ENCODE measurements around the gene XAF1.
A peak's percentile ranks its signal among the peaks of the same experiment; 100 is the strongest.

XAF1 gene, protein sequence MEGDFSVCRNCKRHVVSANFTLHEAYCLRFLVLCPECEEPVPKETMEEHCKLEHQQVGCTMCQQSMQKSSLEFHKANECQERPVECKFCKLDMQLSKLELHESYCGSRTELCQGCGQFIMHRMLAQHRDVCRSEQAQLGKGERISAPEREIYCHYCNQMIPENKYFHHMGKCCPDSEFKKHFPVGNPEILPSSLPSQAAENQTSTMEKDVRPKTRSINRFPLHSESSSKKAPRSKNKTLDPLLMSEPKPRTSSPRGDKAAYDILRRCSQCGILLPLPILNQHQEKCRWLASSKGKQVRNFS

DNA sequence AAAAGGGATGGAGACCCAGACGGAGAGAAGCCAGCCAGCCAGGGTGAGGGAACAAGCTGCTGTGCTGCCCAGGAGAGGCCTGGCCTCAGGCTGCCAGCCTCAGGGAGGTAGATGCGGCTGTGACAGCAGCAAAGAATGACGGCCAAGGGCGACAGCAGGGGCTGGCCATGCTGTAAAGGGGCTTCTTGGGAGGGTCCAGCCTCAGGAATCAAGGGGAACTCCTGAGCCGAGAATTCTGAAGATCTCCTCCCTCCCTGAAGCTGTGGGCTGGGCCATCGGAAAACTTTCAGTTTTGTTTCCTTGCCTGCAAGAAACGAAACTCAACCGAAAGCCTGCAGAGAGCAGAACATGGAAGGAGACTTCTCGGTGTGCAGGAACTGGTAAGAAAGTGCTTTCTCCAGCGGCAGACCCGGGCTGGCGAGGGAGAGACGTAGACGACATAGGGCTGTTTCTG is at the start of gene XAF1:
Gene XAF1 (plus strand): TSS at position 316 of the 454 bp plus-strand sequence. CDS start 33 bp downstream, at position 349.
- peaks cover 44% of the 10 kb centered on the region for H3K36me3 Mint-ChIP-seq (ENCODE audit: low read depth)
- H3K9me3 Mint-ChIP-seq, result no peaks in the 10 kb centered on the region
- no peaks in the 10 kb centered on the region for H3K27me3 Mint-ChIP-seq (ENCODE audit: low read depth)
- H3K4me1 Mint-ChIP-seq (ENCODE audit: low read depth), result peaks cover 52% of the 10 kb centered on the region
- peak within 1 kb of the TSS; percentile 100 for H3K4me3 Mint-ChIP-seq
- peak within 1 kb of the TSS; percentile 99 for H3K27ac Mint-ChIP-seq

DNA sequence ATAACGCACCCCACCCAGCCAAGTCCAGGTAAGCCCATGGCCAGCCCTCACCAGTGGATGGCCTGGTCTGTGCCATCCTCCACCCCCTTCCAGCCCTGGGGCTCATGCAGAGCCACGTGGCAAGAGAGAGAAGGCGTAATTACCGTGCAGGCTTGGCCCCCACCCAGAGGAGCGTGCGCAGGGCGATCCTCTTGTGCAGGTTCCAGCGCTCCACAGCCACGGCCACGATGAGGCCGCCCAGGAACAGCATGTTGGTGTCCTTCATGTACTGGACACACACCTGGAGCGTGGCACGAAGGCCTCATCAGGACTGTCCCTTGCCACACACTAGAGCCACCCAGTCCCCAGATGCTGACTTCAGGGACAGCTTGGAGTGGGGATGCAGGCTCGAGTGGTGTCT is 49.3 kb upstream of the XAF1 start:
- H3K27ac Mint-ChIP-seq, result no peak overlapping the region
- no peaks in the 10 kb centered on the region for H3K36me3 Mint-ChIP-seq (ENCODE audit: low read depth)
- H3K4me1 Mint-ChIP-seq (ENCODE audit: low read depth), result peaks cover 2% of the 10 kb centered on the region
- no peaks in the 10 kb centered on the region for H3K9me3 Mint-ChIP-seq
- H3K27me3 Mint-ChIP-seq (ENCODE audit: low read depth), result peaks cover 25% of the 10 kb centered on the region
- no peak overlapping the region for H3K4me3 Mint-ChIP-seq

DNA sequence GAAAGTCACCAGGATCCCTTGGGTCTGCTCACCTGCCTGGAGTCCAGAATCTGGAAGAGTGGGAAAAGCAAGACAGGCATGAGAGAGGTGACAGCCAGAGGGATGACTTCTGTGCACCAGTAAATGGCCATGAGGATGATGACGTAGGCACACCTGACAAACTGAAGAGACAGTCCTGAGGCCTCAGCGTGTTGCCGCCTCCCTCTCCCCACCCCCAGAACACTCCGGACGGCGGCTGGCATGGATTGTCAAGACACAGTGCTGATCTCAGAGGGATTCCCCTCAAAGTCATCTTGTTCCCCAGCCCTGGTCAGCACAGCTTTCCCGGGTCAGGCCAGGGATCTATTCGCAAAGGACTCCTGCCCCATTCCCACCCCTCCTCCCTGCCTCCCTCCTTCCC is 48.9 kb upstream of the XAF1 start:
- Mint-ChIP-seq H3K27ac (no peak overlapping the region), H3K36me3 (ENCODE audit: low read depth) (no peaks in the 10 kb centered on the region), H3K4me3 (no peak overlapping the region), H3K9me3 (no peaks in the 10 kb centered on the region), H3K4me1 (ENCODE audit: low read depth) (peaks cover 2% of the 10 kb centered on the region), H3K27me3 (ENCODE audit: low read depth) (peaks cover 30% of the 10 kb centered on the region)

DNA sequence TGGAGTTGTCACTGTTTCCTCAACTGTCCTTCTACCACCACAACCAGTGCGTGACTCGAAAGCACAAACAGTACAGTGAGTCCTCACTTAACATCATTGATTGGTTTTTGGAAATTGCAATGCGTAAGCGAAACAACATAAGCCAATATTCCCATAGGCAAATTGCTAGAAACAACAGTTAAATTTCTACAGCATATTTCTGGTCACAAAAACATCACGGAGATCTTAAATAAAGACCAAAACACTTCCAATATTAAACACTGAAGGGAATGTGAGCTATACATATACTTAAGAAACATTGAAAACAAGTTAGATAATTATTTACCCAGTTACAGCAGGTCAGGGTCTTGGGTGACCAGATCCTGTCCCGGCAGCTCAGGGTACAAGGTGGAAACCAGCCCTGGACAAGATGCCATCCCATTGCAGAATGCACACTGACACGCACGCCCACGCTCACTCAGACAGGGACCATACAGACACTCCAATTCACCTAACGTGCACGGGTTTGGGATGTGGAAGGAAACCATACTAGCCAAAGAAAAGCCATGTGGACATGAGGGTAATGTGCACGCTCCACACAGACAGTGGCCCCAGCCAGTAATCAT is 47.4 kb upstream of the XAF1 start:
- Mint-ChIP-seq H3K9me3 (no peaks in the 10 kb centered on the region), H3K4me1 (ENCODE audit: low read depth) (peaks cover 4% of the 10 kb centered on the region), H3K36me3 (ENCODE audit: low read depth) (no peaks in the 10 kb centered on the region), H3K27ac (no peak overlapping the region), H3K27me3 (ENCODE audit: low read depth) (peaks cover 38% of the 10 kb centered on the region), H3K4me3 (no peak overlapping the region)

DNA sequence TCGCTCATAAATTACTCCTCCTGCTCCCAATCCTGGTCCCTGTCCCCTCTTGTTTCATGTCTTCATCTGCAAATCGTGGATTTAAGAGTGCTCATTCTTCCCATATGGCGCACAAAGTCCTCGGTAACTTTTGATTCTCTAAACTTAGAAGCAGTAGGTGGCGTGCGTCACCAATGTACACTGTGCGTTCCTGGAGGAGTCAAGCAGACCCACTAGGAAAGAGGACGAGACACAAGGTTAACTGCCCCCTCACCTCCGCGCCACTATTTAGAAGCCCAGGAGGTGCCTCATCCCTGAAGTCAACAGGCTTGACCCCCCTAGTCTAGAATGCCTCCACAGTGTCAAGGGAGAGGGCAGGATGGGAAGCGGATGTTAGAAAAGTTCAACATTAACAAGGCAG is 45.5 kb upstream of the XAF1 start:
- peaks cover 48% of the 10 kb centered on the region for H3K27me3 Mint-ChIP-seq (ENCODE audit: low read depth)
- peaks cover 6% of the 10 kb centered on the region for H3K4me1 Mint-ChIP-seq (ENCODE audit: low read depth)
- no peak overlapping the region for H3K4me3 Mint-ChIP-seq
- H3K9me3 Mint-ChIP-seq, result no peaks in the 10 kb centered on the region
- H3K36me3 Mint-ChIP-seq (ENCODE audit: low read depth), result no peaks in the 10 kb centered on the region
- H3K27ac Mint-ChIP-seq, result no peak overlapping the region

DNA sequence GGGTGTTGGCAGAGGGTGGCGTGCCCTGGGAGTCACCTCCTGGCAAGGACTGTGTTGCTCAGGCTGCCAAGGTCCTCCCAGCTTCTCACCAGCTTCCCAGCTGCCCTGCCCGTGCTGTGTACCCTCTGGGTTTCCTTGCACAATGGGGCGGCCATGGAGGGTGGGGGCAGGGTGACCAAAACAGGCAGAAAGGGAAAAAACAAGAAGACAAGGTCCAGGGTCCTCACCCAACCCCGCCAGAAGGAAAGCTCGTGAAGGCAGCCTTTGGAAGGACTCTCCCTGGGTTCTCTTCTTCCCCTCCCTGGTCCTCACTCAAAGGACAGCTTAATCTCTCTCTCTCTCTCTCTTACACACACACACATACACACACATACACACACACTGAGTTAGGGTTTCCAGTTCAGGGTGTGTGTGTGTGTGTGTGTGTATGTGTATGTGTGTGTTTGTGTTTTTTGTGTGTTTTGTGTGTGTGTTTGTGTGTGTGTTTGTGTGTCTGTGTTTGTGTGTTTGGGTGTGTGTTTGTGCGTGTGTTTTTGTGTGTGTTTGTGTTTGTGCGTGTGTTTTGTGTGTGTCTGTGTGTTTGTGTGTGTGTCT is 44.7 kb upstream of the XAF1 start:
- Mint-ChIP-seq H3K27ac (peak overlapping the region; percentile 3), H3K27me3 (ENCODE audit: low read depth) (peaks cover 57% of the 10 kb centered on the region), H3K36me3 (ENCODE audit: low read depth) (no peaks in the 10 kb centered on the region), H3K4me1 (ENCODE audit: low read depth) (peaks cover 6% of the 10 kb centered on the region), H3K9me3 (no peaks in the 10 kb centered on the region), H3K4me3 (no peak overlapping the region)

DNA sequence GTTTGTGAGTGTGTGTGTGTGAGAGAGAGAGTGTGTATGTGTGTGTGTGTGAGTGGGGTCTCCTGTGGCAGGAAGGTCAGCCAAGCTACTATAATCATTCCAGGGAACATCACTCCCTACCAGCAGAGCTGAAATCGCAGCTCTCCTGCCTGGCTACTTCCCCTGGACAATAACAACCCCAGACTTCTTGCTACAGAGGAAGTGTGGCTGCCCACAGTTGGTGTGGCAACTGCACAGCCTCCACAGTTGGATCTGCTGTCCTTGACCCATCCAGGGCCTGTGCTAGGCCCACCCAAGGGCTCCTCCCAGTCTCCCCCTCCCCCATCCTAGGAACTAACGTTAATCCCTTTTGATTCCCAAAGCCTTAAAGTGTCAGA is 44.2 kb upstream of the XAF1 start:
- no peaks in the 10 kb centered on the region for H3K9me3 Mint-ChIP-seq
- H3K27ac Mint-ChIP-seq, result no peak overlapping the region
- H3K4me1 Mint-ChIP-seq (ENCODE audit: low read depth), result peaks cover 6% of the 10 kb centered on the region
- H3K4me3 Mint-ChIP-seq, result no peak overlapping the region
- no peaks in the 10 kb centered on the region for H3K36me3 Mint-ChIP-seq (ENCODE audit: low read depth)
- peaks cover 58% of the 10 kb centered on the region for H3K27me3 Mint-ChIP-seq (ENCODE audit: low read depth)

DNA sequence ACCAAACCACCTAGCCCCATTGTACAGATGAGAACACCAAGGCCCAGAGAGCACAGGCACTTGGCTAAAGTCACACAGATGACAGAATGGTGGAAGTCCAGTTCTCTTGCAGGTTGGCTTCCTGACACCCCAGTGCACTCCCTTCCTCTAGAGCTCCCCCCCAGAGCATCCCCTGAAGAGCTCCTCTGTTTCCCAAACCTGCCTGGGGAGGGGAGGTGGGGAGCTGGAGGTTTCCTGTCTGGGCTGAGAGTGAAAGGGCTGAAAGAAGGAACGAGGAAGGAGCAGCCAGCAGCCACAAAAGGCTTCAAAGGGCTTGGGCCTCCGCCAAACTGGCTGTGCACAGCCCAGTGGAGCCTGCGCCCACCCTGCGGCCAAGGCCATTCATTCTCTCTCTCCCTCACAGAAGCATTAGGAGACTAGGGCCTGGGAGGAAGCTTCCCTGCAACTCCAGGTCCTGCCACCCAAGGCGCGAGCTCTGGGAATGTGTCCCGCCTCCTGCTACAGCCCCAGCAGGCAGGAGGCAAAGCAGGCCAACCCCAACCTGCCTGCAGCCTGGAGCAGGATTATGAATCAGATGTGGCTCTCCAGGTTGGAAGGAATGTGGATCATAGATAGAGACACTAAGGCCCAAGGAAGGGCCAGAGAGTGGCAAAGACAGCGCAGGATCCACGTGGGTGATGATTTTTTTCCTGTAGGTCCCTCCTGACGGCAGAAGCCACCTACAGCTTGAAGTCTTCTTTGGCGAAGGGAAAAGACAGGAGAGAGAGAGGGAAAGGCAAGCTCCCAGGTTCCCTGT is 43.6 kb upstream of the XAF1 start:
- H3K4me1 Mint-ChIP-seq (ENCODE audit: low read depth), result peaks cover 6% of the 10 kb centered on the region
- no peak overlapping the region for H3K4me3 Mint-ChIP-seq
- H3K9me3 Mint-ChIP-seq, result no peaks in the 10 kb centered on the region
- no peak overlapping the region for H3K27ac Mint-ChIP-seq
- peaks cover 58% of the 10 kb centered on the region for H3K27me3 Mint-ChIP-seq (ENCODE audit: low read depth)
- no peaks in the 10 kb centered on the region for H3K36me3 Mint-ChIP-seq (ENCODE audit: low read depth)

DNA sequence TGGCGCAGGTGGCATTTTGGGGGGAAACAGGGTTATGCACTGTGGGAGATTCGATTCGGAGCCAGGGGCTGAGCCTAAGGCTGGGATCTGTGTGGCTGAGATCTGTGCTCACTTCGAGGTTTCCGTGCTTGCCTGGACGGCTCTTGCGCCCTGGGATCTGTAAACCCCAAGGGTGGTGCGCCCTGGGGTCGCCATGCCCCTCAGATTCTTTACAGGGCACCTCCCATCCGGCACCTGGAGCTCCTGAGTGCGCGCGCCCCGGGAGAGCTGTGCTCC is 43.1 kb upstream of the XAF1 start:
- H3K9me3 Mint-ChIP-seq, result no peaks in the 10 kb centered on the region
- H3K27me3 Mint-ChIP-seq (ENCODE audit: low read depth), result peaks cover 59% of the 10 kb centered on the region
- H3K4me1 Mint-ChIP-seq (ENCODE audit: low read depth), result peaks cover 6% of the 10 kb centered on the region
- H3K27ac Mint-ChIP-seq, result no peak overlapping the region
- peak overlapping the region; percentile 39 for H3K4me3 Mint-ChIP-seq
- H3K36me3 Mint-ChIP-seq (ENCODE audit: low read depth), result no peaks in the 10 kb centered on the region

DNA sequence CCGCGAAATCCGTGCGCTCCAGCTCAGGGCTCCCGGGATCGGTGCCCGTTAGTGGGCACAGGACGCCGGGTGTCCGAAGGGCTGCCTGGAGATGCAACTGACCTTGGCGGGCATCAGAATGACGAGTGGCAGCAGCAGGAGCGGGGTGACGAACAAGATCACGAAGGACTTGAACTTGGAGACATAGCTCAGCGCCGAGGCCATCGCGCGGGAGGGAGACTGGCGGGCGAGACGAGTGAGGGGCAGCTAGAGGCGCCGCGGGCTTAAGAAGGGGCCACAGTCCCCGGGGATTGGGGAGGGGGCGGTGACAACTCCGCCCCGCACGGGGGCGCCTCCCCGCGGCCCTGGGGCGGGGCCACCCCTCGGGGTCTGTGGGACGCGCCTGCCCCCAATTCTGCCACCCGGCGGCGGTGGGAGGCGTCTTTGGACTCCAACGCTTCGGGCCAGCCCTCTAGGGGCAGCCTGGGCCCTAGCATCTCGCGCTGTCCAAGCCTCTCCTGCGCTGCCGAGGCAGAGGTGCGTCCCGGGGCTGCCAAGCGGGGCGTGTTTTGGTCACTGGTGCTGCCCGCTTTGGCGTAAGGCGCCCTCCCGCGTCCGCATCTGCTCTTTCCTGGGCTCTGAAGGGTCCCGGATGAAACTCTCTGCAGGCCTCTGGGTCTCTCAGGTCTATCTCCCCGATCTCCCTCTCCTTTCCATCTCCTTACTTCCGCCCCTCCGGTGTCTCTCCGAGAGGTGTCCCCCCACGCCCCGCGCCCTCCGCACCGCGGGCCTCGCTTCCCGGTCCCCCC is 42.5 kb upstream of the XAF1 start, which contains the start of gene SLC13A5:
Gene SLC13A5 (minus strand): TSS at position 240 of the 788 bp plus-strand sequence. CDS start 36 bp downstream, at position 204.
- Mint-ChIP-seq H3K27me3 (ENCODE audit: low read depth) (peaks cover 59% of the 10 kb centered on the region), H3K36me3 (ENCODE audit: low read depth) (no peaks in the 10 kb centered on the region), H3K9me3 (no peaks in the 10 kb centered on the region), H3K4me3 (peak within 1 kb of the TSS; percentile 48), H3K27ac (no peak within 1 kb of the TSS), H3K4me1 (ENCODE audit: low read depth) (peaks cover 6% of the 10 kb centered on the region)

DNA sequence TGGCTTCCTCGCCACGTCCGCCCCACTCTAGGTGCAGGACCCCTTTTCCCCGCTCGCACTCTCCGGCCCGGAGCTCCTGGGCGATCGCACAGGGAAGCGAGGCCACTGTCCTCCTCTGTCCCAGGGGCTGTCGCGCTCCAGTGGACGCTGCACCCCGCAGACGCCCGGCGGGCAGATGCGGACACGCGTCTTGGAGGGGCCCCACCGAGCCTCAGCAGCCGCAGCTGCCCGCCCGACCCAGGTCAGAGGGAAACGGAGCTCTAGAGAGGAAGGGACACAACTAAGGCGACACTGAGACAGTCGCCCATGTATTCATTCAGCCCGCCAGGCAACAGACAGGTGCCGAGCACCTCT is 42.0 kb upstream of the XAF1 start:
- H3K9me3 Mint-ChIP-seq, result no peaks in the 10 kb centered on the region
- no peak overlapping the region for H3K4me3 Mint-ChIP-seq
- H3K27me3 Mint-ChIP-seq (ENCODE audit: low read depth), result peaks cover 58% of the 10 kb centered on the region
- H3K36me3 Mint-ChIP-seq (ENCODE audit: low read depth), result no peaks in the 10 kb centered on the region
- no peak overlapping the region for H3K27ac Mint-ChIP-seq
- H3K4me1 Mint-ChIP-seq (ENCODE audit: low read depth), result peaks cover 6% of the 10 kb centered on the region

DNA sequence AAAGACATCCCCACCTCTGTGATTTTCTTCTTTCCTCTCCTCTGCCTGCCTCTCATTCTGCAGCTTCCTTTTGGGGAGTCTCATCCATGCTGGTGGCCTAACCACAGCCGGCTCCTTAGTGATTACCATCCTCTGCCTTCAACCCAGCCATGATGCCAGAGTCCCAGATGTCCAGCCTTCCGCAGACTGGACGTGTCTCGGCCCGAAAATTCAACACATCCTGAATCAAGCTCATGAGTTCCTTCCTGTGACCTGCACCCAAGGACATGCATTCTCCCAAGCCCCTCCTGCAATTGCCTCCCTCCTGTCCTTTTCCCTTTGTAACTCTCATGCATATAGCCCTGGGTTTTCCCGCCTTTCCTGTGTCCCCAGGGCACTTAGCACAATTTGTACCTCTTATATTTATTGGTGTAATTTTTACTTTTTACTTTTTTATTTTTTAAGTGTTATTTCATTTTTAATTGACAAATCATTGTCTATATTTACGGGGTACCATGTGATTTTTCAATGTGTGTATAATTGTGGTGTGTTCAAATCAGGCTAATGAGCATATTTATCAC is 41.5 kb upstream of the XAF1 start:
- Mint-ChIP-seq H3K4me1 (ENCODE audit: low read depth) (peaks cover 6% of the 10 kb centered on the region), H3K9me3 (no peaks in the 10 kb centered on the region), H3K4me3 (peak overlapping the region; percentile 48), H3K27ac (no peak overlapping the region), H3K27me3 (ENCODE audit: low read depth) (peaks cover 61% of the 10 kb centered on the region), H3K36me3 (ENCODE audit: low read depth) (no peaks in the 10 kb centered on the region)

DNA sequence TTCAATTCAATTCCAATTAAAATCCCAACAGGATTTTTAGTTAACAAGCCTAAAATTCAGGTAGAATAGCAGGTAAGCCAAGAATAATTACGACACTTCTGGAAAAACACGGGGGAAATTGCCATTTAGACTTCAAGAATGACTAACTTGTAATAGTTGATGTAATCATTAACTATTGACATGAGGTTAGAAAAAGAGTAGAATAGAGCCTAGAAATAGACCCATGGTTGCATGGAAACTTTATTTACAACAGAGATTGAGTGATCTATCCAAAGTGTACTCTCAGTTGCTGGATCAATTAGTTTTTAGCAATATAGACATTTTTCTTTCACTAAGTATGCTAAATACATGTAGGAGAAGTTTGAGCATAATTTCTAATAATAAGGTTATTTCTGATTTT is 39.1 kb upstream of the XAF1 start:
- no peak overlapping the region for H3K4me3 Mint-ChIP-seq
- H3K27me3 Mint-ChIP-seq (ENCODE audit: low read depth), result peaks cover 72% of the 10 kb centered on the region
- H3K36me3 Mint-ChIP-seq (ENCODE audit: low read depth), result no peaks in the 10 kb centered on the region
- H3K4me1 Mint-ChIP-seq (ENCODE audit: low read depth), result peaks cover 4% of the 10 kb centered on the region
- H3K27ac Mint-ChIP-seq, result no peak overlapping the region
- no peaks in the 10 kb centered on the region for H3K9me3 Mint-ChIP-seq

DNA sequence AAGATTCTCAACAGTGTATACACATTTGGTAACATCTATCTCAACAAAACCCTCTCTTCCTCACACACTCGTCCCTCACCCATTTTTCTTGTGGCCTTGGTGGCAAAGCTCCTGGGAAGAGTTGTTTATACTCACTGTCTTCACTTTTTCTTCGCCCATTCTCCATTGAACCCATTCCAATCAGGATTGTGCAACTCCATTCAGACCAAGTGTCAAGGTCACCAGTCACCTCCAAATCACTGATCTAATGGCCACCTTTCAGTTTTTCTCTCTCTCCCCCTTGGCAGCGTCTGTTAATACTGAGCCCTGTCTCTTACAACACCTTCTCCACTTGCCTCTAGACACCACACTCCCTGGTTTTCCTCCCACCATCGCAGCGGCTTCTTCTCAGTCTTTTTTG is 34.1 kb upstream of the XAF1 start:
- H3K4me1 Mint-ChIP-seq (ENCODE audit: low read depth), result no peaks in the 10 kb centered on the region
- H3K36me3 Mint-ChIP-seq (ENCODE audit: low read depth), result no peaks in the 10 kb centered on the region
- no peak overlapping the region for H3K27ac Mint-ChIP-seq
- H3K9me3 Mint-ChIP-seq, result no peaks in the 10 kb centered on the region
- H3K4me3 Mint-ChIP-seq, result no peak overlapping the region
- H3K27me3 Mint-ChIP-seq (ENCODE audit: low read depth), result peaks cover 61% of the 10 kb centered on the region

All from T-helper 1 cell treated with Interleukin-12 subunit alpha and Interleukin-12 subunit beta and Interleukin-4 antibody, amounts not matched to agents 30 μg/mL and 1 μg/mL, for 36 hours (primary cell).